Activated CD4-positive, CD25-positive, alpha-beta regulatory T cell (primary cell): ENCODE results near the gene TREX2.
A peak's percentile ranks its signal among the peaks of the same experiment; 100 is the strongest.

Experiments used
- DNase-seq, 4 experiments: peaks; one replicate each; lab custom pipeline; 2025; lab: John Stamatoyannopoulos, UW

The TREX2 gene

GRCh38 chrX:153475751-153476281 lies 30.0 kb upstream of the TREX2 start:
- DNase-seq: no peak

- no peak for DNase-seq
These were observed 29.4 kb upstream of the TREX2 start for GRCh38 chrX:153475271-153475670.

GRCh38 chrX:153474718-153475117 lies 28.9 kb upstream of the TREX2 start:
- peak in 2 of 4 experiments; percentile 22 to 29 for DNase-seq

- no peak for DNase-seq
These were observed 28.4 kb upstream of the TREX2 start for GRCh38 chrX:153474266-153474665.

DNA sequence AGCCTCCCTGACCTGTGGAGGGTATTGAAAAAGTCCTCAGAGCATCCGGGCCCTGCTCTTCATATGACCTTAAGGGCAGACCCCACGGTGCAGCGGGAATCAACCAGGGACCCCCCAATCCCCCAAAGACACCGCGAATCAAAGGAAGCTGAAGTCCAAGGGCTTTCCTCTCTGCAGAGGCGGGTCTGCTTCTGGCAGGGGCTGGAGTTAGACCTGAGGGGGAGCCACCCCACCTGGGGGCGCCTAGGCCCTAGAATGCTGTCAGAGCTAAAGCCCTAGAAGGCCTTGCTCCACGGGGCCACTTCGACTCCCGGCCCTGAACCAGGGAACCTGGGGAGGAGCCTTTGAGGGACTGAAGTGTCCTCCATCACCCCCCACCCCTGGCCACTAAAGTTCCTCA lies 27.3 kb upstream of the TREX2 start:
- no peak for DNase-seq

GRCh38 chrX:153471663-153472280 lies 25.9 kb upstream of the TREX2 start:
- no peak for DNase-seq

- peak; percentile 82 to 95 (median 86) for DNase-seq
These were observed 24.8 kb upstream of the TREX2 start, which contains the start of gene HAUS7 for GRCh38 chrX:153470411-153471363. HAUS7 (minus strand) TSS chrX:153470576; CDS start chrX:153470557, 19 bp downstream.

DNA sequence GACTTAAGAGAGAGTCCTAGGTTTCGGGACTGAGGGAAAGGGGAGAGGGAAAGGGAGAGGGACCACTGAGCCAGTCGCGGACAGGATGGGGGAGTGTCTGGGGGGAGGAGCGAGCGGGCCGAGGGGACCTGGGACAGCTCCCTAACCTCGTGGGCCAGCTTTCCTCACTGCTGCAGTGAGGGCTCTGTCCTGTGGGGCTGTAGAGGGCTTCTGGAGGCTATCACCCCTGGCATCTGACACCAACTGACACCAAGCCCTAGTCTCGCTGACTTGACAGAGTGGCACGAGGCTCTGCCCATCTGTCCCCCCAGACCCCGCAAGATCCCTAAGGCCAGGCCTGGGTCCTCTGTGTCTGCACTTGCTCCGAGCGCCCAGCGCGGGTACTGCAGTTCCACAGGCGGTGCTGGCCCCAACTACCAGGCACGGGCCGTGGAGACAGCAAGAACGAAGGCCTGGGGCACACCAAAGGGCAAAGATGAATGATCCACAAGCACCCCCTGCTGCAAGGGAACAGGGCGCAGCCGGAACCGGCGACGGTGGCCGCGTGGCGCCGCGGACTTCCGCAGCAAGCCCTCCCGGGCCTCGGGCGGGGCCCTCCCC lies 24.1 kb upstream of the TREX2 start:
- peak; percentile 13 to 54 (median 43) for DNase-seq

DNA sequence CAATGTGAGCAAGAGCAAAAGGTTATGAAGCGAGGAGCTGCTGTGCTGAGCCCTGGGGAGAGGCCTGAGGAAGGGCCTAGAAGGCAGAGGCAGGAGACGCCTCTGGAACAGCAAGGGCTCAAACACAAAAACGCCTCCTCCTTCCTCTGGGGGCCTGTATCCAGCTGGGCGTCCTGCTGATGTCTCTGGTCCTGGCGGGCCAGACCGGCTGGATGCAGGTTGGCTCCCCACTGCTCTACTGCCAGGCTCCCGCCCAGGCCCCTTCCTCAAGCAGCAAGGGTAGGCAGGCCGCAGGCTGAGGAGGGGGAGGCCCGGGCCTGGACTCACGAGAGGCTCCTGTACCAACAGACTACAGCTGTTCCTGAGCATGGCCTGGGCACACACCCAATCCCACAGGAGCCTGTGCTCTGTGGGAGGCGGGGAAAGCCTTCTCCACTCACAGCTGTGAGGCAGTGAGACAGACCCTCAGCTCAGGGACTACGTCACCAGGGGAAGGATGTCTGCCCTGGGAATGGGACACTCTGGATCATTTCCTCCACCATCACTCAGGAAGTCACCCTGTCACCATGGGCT lies 22.2 kb upstream of the TREX2 start:
- no peak for DNase-seq

DNA sequence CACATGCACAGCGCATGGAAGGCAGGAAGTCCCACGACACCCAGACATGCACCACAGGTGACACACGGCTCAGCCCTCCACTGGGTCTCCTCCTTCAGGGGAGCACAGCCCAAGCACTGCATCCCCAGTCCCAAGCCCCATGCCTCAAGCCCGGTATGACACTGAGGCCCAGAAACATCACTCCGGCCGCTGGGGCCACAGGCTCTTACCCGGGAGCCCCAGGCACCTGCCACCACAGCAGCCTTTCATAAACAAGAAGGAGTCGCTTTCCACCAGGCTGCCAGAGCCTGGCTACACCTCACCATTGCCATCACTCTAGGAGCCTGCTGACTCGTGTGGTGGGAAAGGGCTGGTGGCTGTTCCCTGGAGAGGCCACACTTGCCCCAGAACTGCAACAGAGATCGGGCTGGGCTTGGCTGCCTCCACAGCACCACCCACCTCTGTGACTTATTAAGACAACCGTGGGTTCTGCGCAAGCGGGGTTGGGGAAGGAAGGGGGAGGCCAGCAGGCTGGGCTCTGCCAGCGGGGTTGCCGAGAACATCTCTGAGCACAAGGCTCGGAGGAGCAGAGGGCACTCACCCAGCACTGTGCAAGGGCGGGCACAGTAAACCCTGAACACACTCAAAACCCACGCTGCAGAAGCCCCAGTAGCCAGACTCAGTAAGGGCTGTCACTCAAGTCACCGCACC lies 20.0 kb upstream of the TREX2 start:
- DNase-seq: no peak

DNA sequence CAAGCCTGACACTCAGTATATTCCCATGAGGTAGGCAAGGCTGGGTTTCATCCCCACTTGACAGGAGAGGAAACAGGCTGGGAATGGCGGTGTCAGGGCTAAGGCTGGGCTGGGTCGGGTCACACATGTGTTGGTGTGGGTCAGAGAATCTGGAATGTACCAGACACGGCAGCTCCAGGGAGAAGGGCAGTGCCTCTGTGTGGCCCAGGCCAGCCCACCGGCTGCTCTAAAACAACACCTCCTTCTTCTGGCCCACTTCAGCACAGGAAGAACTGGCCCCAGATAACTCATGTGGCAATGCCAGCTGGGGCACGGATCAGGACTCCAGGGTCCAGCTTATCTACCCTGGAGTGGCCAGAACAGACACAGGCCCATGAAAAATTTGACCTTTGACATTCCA lies 18.3 kb upstream of the TREX2 start:
- no peak for DNase-seq

DNA sequence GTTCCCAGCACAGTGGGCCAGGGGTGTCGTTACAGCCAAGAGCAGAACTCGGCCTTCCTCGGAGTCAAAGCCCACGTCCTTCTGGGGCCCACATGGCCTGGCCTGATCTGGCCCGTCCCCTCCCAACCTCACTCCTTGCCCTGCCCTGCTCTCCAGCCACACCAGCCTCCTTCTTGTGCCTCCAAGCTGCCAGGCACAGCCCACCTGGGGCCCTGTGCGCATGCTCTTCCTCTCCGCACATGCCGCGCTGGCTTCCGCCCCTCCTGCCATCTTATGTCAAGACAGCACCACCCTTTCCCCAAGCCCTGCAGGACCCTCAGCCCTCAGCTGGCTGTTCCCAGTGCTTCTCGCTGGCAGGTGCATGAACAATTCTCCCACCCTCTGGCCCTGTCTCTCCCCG lies 17.7 kb upstream of the TREX2 start:
- no peak for DNase-seq

- DNase-seq: no peak
These were observed 17.2 kb upstream of the TREX2 start for GRCh38 chrX:153463031-153463430.

DNA sequence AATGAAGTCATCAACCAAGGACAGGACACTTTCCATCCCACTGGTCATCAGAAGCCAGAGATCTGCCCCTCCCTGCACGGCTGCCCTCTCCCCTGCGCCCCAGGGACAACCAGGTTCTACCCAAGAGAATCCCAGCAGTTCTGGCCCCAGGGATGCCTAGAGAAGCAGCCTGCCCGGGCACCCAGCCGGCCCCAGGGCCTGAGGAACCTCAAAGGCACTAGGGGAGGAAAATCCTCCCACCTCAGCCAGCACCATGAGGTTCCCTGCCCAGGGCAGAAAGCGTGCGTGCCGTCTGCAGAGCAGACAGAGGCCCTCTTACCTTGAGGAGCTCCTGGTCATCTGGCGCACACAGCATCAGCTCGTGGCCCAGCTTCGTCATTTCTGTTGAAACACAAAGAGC lies 16.4 kb upstream of the TREX2 start:
- DNase-seq: no peak

- peak in 3 of 4 experiments; percentile 10 to 28 (median 18) for DNase-seq
These were observed 15.0 kb upstream of the TREX2 start for GRCh38 chrX:153460826-153461225.

GRCh38 chrX:153459986-153460385 lies 14.1 kb upstream of the TREX2 start:
- no peak for DNase-seq

DNA sequence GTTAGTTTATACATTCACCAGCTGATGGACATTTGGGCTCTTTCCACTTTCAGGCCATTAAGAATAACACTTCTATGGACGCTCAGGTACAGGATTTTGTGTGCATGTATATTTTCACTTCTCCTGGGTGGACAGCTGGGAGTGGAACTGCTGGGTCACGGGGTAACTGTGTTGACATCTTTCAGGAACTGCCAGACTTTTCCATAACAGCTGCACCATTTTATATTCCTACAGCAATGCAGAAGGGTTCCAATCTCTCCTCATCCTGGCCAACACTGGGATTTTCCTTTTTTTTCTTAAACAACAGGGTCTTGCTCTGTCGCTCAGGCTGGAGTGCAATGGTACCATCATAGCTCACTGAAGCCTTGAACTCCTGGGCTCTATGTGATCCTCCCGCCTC lies 12.6 kb upstream of the TREX2 start:
- DNase-seq: no peak

DNA sequence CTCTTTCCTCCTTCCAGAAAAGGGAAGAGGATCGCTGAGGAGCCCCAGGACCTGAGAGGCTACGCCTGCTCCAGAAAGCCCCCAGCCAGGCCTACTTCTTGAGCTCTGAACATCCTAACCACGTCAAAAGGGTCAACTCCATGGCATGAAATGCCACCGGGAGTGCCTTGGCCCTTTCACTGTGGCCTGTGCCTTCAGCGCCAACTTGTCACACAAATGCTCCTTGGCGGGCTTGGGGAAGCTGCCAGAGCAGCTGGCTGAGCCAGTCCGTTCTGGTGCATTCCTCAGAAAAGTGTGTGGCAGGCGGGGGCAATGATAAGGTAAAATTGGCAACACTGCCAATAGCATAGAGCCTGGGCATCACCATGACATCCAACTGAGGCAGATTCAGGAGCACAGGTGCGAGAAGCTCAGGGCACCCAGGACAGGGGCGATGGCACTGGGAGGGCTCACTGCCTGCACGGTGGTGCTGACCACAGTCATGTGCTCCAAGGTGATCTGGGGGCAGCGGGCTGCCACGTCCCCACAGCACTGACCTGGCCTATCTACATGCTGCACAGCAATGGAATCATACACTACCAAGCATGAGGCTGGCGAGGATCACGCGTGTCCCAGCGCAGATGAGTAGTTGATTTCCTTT lies 12.1 kb upstream of the TREX2 start:
- no peak for DNase-seq

- DNase-seq: no peak
These were observed 11.4 kb upstream of the TREX2 start for GRCh38 chrX:153457136-153457825.

DNA sequence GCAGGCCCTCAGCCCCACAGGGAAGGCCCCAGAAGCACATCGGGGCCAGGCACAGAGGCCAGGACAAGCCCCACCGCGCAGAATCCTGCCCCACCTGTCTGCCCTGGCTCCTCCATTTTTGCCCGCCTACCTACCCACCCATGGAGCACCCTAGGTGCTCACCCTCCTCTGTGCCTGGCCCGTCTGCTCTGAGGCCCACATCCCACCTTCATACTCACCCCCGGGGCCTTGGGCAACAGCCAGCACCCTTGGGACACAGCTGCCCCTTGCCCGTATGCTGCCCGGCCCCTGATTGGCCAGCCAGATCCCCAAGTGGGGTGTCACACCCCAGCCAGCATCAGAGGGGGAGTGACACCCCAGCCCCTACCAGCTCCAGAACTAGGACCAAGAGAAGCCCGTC lies 10.8 kb upstream of the TREX2 start:
- DNase-seq: no peak
